Thyroid gland (tissue), 4 donors: Measurements from ENCODE around the gene AHNAK2. TPM values are rescaled to one million over a fixed set of nuclear protein-coding genes. Genes with fewer than 3 reads are reported as not detected.

Experiments
- DNase-seq, 2 donors: peaks; one replicate each; pipeline ENCODE4 v3.0.0-alpha.2; 2019
- H3K27ac ChIP-seq, 3 donors: fragments of 200-600 bp; sonication (generic); 1 replicate in 2 of 3; 2 replicates in 1 of 3; pipeline ENCODE4 v1.5.1; 2016 to 2019; ENCODE audit warnings: mild to moderate bottlenecking in 1 of 3, moderate library complexity in 1 of 3
- H3K27me3 ChIP-seq: fragments of 200-600 bp; sonication (generic); one replicate; pipeline ENCODE4 v1.5.1; 2019
- H3K36me3 ChIP-seq, 2 donors: fragments of 200-600 bp; sonication (generic); one replicate each; pipeline ENCODE4 v1.5.1; 2016 to 2019
- H3K4me1 ChIP-seq, 2 donors: fragments of 200-600 bp; sonication (generic); one replicate each; pipeline ENCODE4 v1.5.1; 2017 to 2019
- H3K4me3 ChIP-seq, 3 donors: fragments of 200-600 bp; sonication (generic); replicated peaks in 1 of 3; 1 replicate in 2 of 3; 2 replicates in 1 of 3; pipeline ENCODE4 v1.5.1; 2016; ENCODE audit warnings: mild to moderate bottlenecking in 1 of 3
- H3K9me3 ChIP-seq: fragments of 200-600 bp; sonication (generic); one replicate; pipeline ENCODE4 v1.5.1; 2017
- POLR2A ChIP-seq, 2 donors: fragments of 450-650 bp; IDR thresholded peaks; one replicate each; pipeline ENCODE4 v1.6.1; 2017; ENCODE audit warnings: antibody characterized with exemption in 2 of 2, mild to moderate bottlenecking in 2 of 2, moderate library complexity in 1 of 2
- WGBS, 2 donors: methylation state at CpG; one replicate each; pipeline ENCODE4 v1.1.5; 2017; 5-methylcytosine and 5-hydroxymethylcytosine counted together
- intact Hi-C: fragments of 100-400 bp; cut with DNase I; formaldehyde crosslinking; loops from one replicate; pipeline ENCODE4 v1.15.1; 2023
- total RNA-seq, 4 donors: library from RNA; depleted of rRNA; stranded (reverse); fragments of >200 nt; gene quantifications; one replicate each; pipeline ENCODE4 v1.2.3, GENCODE V29; 2016
- TF ChIP-seq, protein P1 (sequence below), 6 experiments: fragments of 200-600 bp in 3 of 6; fragments of 450-650 bp in 3 of 6; sonication (generic) in 3 of 6; IDR thresholded peaks; one replicate each; pipeline ENCODE4 v1.5.1; 2016 to 2019; ENCODE audit warnings: antibody characterized with exemption in 6 of 6, mild to moderate bottlenecking in 2 of 6, inconsistent platforms in 1 of 6, moderate library complexity in 1 of 6

AHNAK2 gene
- total RNA-seq, 4 donors from 2014 or later = 3.7 to 12.5 (median 6.9) TPM

DNA sequence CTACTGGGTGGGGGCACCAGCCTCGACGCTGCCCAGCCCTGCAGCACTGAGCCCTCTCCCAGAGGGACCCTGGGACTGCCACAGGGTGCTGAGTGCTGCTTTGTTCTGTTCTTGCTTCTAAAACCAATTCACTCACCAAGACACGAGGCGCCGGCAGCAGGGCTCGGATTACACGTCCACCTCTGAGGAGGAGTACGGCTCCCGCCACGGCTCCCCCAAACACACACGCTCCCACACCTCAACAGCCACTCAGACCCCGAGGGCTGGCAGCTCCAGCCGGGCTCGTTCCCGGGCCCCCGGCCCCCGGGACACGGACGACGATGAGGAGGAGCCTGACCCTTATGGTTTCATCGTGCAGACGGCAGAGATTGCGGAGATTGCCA, 88.8 kb downstream of the AHNAK2 start:
- Histone ChIP-seq H3K36me3 (peaks cover 13 to 15% of the 10 kb centered on the region in 2 donors), H3K27me3 (no peaks in the 10 kb centered on the region), H3K27ac (no peak overlapping the region), H3K4me3 (no peak overlapping the region), H3K9me3 (no peaks in the 10 kb centered on the region), H3K4me1 (peaks cover 0 to 2% of the 10 kb centered on the region in 2 donors)
- intact Hi-C loops = no loop called here
- no peak for DNase-seq
- 89 to 95% methylated on average over 17 to 23 of the region's 23 CpGs for WGBS, 2 donors
- no peak for TF ChIP-seq POLR2A (IDR thresholded peaks at IDR 0.05)
- TF ChIP-seq, protein P1, sequence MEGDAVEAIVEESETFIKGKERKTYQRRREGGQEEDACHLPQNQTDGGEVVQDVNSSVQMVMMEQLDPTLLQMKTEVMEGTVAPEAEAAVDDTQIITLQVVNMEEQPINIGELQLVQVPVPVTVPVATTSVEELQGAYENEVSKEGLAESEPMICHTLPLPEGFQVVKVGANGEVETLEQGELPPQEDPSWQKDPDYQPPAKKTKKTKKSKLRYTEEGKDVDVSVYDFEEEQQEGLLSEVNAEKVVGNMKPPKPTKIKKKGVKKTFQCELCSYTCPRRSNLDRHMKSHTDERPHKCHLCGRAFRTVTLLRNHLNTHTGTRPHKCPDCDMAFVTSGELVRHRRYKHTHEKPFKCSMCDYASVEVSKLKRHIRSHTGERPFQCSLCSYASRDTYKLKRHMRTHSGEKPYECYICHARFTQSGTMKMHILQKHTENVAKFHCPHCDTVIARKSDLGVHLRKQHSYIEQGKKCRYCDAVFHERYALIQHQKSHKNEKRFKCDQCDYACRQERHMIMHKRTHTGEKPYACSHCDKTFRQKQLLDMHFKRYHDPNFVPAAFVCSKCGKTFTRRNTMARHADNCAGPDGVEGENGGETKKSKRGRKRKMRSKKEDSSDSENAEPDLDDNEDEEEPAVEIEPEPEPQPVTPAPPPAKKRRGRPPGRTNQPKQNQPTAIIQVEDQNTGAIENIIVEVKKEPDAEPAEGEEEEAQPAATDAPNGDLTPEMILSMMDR (IDR thresholded peaks at IDR 0.05) = no peak

- H3K27ac ChIP-seq = no peak overlapping the region
- no peaks in the 10 kb centered on the region for H3K27me3 ChIP-seq
- TF ChIP-seq, protein P1 (IDR thresholded peaks at IDR 0.05) = no peak
- no peak for TF ChIP-seq POLR2A (IDR thresholded peaks at IDR 0.05)
- H3K36me3 ChIP-seq = peaks cover 17 to 21% of the 10 kb centered on the region in 2 donors
- H3K4me1 ChIP-seq = no peaks in the 10 kb centered on the region
- no peak for DNase-seq
- WGBS, 2 donors = 94 to 100% methylated on average over 3 to 23 of the region's 26 CpGs
- no peak overlapping the region for H3K4me3 ChIP-seq
- no peaks in the 10 kb centered on the region for H3K9me3 ChIP-seq
- intact Hi-C loops = no loop called here
These were observed 89.4 kb downstream of the AHNAK2 start for GRCh38 chr14:104888489-104889374.

DNA sequence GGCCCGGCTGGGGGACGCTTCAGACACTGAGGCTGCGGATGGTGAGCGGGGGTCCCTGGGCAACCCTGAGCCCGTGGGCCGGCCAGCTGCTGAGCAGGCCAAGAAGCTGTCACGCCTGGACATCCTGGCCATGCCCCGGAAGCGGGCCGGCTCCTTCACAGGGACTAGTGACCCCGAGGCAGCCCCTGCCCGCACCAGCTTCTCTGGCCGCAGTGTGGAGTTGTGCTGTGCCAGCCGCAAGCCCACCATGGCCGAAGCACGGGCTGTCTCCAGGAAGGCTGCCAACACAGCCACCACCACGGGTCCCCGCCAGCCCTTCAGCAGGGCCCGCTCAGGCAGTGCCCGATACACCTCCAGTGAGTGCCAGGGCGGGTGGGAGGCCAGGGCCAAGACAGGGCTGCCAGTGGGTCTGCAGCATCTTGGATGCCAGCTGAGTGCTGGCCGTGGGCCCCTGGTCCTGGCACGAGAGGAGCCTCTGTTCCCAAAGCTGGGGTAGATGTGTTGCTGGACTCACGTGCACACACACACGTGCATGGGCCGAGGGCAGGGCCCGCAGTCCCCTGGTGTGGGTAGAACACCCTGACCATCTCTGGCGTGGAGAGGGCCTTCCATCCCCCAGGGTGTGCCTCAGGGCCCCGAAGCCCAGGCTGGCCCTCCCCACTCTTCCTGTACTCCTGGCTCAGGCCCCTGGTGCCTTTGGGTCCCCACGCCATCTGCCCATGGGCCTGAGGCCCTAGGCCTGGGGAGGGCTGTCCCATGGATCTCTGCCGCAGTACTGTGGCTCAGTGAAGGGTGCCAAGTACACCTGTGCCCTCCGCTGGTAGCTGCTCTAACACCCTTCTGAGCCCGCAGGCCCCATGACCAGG, 90.3 kb downstream of the AHNAK2 start:
- H3K4me3 ChIP-seq = no peak overlapping the region
- DNase-seq = no peak
- WGBS, 2 donors = 92 to 94% methylated on average over 7 to 24 of the region's 33 CpGs
- H3K9me3 ChIP-seq = no peaks in the 10 kb centered on the region
- no peaks in the 10 kb centered on the region for H3K4me1 ChIP-seq
- peaks cover 21 to 24% of the 10 kb centered on the region in 2 donors for H3K36me3 ChIP-seq
- TF ChIP-seq, protein P1 (IDR thresholded peaks at IDR 0.05) = no peak
- TF ChIP-seq POLR2A (IDR thresholded peaks at IDR 0.05) = no peak
- no peaks in the 10 kb centered on the region for H3K27me3 ChIP-seq
- intact Hi-C loops = no loop called here
- H3K27ac ChIP-seq = no peak overlapping the region

Other genes starting within 250 kb of the AHNAK2 start
- 100 to 1,000 TPM; 137 to 388 (median 239) TPM for gene SIVA1, start 225.2 kb downstream of the AHNAK2 start, total RNA-seq
- 100 to 1,000 TPM in 3 of 4 donors, 10 to 100 TPM in 1; 99.8 to 179 (median 152) TPM for gene AKT1, start 182.6 kb downstream of the AHNAK2 start, total RNA-seq
- 10 to 100 TPM; 12.9 to 29.4 (median 16.8) TPM for gene ZBTB42, start 177.3 kb downstream of the AHNAK2 start, total RNA-seq
- 10 to 100 TPM; 18.3 to 46.2 (median 27.4) TPM for gene CEP170B, start 113.1 kb downstream of the AHNAK2 start, total RNA-seq
- under 1 TPM in 2 of 4 donors, not detected in 2; 0.13 to 0.33 TPM for gene PLD4, start 53.5 kb downstream of the AHNAK2 start, total RNA-seq
- gene CLBA1, start 7.4 kb upstream of the AHNAK2 start, total RNA-seq = 10 to 100 TPM; 16.8 to 31.6 (median 20.9) TPM
- gene CDCA4, start 42.7 kb upstream of the AHNAK2 start, total RNA-seq = 1 to 10 TPM; 5.8 to 8.1 (median 7.3) TPM
- gene GPR132, start 87.1 kb upstream of the AHNAK2 start, total RNA-seq = 1 to 10 TPM; 1.0 to 4.6 (median 2.1) TPM
- gene JAG2, start 190.4 kb upstream of the AHNAK2 start, total RNA-seq = 10 to 100 TPM in 1 of 4 donors, 1 to 10 TPM in 3; 3.9 to 10.7 (median 5.2) TPM
- gene NUDT14, start 202.9 kb upstream of the AHNAK2 start, total RNA-seq = 10 to 100 TPM; 15.2 to 29.1 (median 20.1) TPM